GF-D8 (cell line): ENCODE results near the gene TSPAN14.
"Not testable (repeated sequence)": the region's sequence is repeated elsewhere in the genome, so short reads cannot be mapped to it uniquely, and the experiment has no call there.

Experiments used
- DNase-seq: peaks from one replicate; lab custom pipeline; 2025; lab: John Stamatoyannopoulos, UW

TSPAN14 gene, protein sequence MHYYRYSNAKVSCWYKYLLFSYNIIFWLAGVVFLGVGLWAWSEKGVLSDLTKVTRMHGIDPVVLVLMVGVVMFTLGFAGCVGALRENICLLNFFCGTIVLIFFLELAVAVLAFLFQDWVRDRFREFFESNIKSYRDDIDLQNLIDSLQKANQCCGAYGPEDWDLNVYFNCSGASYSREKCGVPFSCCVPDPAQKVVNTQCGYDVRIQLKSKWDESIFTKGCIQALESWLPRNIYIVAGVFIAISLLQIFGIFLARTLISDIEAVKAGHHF

DNA sequence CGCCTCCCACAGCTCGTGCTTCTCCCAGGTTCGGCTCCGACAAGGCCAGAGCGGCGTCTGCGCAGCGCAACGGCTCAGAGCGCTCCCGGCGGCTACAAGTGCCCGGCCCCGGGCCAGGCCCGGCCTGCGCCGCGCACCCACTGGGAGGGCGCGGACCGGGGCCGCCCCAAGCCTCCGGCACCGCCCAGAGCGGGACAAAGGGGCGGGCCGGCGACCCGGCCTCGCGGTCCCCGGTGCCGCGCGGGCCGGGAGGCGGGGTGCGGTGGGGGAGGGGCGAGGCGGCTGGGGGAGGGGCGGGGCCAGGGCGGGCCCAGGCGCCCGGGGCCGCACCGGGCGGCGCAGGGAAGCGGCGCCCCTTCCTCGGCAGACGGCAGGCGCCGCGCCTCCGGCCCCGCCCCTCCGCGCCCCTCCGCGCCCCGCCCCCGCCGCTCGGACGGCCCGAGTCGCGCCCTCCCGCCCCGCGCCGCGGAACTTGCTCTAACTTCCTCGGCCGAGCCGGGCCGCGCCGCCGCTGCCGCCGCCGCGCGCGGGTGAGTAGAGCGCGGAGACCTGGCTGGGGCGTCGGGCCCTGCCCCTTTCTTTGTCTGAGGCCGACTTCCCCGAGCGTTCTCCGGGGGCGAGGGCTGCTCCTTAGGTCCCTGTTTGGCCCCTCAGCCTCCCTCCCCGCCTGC is at the start of gene TSPAN14:
TSS of gene TSPAN14 (plus strand) at position 469 of the 671 bp plus-strand sequence. CDS start 34,924 bp downstream, outside the sequence.
- peak; percentile 42 for DNase-seq

DNA sequence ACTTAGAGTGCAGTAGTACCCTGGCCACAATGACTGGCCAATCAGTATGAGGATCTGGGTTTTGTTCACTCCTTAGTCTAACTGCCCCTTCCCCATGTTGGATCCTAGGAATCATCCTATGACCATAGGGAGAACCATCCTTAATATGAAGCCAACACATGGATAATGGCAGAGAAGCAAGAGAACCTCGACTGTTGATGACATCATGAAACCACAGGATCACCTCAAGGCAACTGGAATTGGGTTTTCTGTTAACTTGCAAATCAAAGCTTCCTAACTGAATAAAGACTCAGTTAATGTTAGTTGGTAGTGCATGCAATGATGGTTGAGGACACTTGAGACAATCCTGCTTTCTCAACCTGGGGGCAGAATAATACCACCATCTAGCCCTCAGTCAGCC is 49.1 kb upstream of the TSPAN14 start:
- no peak for DNase-seq

DNA sequence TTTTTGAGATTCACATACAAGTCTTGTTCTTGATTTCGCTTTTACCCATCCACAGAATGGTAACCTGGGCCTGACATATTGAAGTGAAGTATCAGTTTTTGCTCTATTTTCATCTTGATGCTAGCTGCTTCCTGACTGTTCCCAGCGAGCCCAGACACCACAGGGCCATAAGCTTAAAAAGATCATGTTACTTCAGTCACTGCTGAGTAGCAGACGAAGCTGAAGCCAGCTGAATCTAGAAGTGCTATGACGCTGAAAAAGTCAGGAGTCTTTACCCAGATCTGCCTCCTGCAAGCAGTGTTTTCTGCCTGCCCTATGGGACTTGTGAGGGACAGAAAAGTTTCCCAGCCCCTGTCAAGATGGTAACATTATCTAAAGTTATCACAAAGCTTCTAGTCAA is 48.5 kb upstream of the TSPAN14 start:
- no peak for DNase-seq

DNA sequence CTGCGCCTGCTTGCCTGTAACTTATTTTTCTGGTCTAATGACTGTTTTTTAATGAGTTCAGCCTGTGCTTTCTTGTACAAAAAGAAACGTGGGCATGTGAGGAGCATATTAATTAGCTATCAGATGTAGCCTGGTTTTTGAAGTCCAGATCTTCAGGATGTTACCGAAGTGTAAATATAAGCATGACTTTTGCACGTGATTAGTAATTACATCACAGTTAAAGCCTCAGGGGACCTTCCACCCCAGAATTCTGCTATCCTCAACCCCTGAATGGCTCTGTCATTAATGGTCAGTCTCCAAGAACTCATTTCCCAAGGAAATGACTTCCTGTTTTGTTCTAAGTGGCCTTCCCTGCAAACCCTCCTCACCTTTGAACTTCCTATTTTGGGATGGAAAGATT is 47.9 kb upstream of the TSPAN14 start:
- DNase-seq = no peak

DNA sequence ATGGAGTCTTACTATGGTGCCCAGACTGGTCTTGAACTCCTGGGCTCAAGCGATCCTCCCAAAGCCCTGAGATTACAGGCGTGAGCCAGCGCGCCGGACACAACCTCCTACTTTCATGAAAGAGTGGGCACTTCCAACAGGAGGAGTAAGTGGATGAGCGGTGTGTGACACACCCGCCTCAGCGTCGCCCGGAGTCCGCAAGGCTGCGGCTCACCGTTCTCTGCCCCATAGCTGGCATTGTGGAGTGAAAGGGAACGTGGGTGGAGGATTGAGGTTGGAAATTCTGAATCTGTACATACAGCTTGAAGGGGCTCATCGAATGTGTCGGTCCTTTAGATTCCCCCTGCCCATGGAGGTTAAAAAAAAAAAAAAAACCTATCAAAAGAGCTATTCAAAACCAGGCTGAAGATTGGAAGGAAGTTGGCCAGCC is 46.3 kb upstream of the TSPAN14 start:
- no peak for DNase-seq

DNA sequence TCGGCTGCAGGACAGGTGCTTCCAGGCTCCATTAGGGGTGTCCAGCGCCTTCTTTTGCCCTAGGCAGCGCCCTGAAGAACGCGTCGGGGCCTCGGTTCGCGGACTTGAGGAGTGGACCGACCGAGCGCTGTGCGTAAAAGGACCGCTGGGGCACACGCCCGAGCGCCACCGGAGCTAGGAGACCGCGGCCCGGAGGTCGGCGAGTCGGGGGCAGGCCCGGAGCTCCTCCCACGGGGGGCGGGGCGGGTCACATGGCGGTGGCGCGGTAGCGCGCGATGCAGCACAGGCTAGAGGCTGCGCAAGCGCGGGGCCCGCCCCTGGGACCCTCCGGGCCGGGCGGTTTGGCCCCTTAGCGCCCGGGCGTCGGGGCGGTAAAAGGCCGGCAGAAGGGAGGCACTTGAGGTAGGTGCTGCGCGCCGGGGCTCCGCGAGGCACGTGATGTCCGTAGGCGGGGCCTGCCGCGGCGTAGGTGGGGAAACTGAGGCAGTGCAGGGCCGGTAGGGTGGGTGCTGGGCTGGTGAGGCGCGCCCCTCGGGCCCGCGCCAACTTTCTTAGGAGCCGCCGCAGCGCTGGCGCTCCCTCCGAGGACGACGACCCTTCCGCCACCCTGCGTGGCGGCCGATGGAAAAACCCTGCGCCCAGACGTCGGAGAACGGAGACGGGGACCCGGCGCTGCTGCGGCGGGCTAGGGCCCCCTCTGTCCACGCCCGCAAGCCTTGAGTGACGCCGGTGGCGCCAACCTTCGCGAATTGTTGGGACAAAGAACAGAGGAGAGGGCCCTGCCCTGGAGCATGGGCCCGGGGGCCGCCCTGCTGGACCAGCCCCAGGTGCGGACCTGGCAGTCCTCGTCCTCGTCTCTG is 45.6 kb upstream of the TSPAN14 start, which contains the start of gene PRXL2A:
TSS of gene PRXL2A (plus strand) at position 310 of the 860 bp plus-strand sequence. CDS start 11,917 bp downstream, outside the sequence.
- no peak for DNase-seq

DNA sequence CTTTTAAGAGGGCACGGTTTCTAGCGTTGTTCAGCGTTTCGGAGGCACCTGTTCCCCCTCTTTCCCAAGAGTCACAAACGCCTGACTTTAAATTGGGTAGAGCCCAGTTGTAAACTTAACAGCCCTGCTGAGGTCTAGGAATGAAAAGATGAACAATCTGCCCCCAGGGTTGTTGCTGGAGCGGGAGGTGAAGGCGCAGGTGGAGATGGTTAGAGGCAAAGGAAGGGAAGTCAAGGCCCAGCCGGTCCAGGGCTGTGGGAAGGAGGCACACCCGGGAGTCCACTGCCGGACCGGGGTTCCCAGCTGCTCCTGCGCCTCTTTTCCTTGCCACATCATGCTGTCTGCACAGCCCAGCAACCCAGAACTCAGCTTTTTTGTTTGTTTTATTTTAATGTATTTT is 45.0 kb upstream of the TSPAN14 start:
- DNase-seq = no peak

DNA sequence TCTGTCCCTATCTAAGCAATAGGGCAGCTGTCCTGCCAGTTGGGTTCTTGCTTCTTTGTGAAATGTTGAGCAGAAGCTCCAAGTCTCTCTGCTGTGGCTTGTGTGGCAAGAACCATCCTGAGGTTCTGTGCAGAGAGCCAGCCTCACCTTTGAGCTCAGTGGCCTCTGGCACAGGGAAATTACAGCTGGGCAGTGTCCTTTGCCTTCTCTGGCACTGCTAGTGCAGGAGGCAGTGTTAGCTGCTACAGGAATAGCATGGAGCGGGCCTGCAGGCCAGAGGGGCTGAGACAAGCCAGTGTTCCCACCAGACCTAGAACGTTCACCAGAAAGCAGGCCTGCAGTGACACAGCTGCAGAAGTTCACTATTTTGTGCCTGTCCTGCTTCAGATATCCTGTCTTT is 44.0 kb upstream of the TSPAN14 start:
- no peak for DNase-seq

DNA sequence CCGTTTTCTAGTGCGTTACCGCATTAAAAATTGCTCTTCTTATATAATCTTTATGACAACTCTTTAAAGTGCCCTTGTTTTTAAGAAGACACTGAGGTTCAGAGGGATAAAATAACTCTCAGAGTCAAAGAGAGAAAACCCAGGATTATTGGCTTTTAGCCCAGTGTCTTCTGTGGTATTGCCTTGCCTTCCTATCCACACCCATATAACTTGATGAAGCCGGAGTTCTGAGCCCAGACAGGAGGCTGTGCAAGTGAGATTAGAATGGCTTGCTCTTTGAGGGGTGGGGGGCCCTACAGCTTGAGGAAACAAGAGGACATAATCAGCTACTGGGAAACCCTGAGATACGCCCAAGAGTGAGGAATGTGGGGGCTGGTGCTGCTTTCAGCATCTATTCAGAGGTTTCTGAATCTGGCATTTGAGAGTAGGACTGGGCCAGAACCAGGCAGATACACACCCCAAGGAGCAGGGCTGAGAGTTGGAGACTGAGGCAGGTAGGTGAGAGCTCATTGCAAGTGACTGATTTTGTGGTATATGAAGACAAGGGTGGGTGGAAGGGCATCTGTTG is 43.4 kb upstream of the TSPAN14 start:
- no peak for DNase-seq

DNA sequence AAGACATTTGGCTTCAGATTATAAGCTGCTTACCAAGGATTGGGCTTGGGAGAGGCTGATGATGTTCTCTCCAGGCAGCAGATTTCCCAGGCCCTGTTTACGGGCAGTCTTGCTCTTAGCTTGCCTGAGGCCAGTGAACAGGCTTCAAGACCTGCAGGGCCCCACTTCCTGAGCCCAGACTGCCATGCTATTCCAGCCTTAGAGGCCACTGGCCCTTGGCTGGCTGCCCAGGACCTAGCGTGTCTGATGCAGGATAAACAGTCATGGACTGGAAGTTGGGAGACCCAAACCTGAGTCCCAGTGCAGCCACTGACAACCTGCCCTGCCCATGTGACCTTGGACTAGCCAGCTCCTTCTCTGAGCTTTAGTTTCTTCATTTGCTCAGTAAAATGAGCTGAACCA is 42.8 kb upstream of the TSPAN14 start:
- no peak for DNase-seq

DNA sequence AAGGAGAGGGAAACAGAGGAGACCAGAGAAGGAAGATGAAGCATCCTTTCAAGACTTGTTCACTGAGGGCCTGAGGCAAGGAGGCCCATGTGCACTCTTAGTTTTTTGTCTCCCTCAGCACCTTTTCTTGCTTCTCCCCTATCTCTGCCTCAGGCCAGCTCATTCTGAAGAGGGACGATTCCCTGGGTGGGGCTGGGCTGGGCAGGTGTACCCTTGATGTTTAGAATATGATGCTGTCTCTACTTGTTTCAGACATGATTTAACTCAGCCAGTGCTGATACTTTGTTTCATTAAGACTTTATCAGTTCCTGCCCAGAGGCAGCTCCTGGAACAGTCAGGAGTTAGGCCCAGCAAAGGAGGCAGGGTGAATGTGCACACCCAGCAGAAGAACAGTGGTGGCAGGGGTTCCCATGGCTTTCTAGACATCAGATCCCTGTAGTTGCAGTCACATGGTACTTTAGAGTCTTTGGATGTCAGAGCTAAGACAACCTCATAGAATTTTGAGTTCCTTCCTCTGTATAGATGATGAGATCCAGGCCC is 42.4 kb upstream of the TSPAN14 start:
- DNase-seq = no peak

DNA sequence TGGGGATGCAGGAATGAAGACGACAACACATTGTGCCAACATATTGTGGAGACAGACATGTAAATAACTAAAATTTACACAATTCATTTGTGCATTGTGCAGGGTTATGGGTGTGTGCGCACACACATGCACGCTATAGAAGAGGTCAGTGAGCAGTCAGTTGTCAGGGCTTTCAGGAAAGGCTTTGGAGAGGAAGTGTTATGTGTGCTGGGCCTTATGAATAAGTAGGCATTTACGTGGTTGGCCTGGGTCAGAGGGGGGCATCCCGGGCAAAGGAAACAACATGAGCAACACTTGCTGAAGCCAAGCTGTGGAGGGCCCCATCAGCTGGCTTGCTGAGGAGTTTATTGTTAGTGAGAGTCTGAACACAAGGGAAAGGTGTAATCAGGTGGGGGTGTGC is 41.6 kb upstream of the TSPAN14 start:
- DNase-seq = no peak

DNA sequence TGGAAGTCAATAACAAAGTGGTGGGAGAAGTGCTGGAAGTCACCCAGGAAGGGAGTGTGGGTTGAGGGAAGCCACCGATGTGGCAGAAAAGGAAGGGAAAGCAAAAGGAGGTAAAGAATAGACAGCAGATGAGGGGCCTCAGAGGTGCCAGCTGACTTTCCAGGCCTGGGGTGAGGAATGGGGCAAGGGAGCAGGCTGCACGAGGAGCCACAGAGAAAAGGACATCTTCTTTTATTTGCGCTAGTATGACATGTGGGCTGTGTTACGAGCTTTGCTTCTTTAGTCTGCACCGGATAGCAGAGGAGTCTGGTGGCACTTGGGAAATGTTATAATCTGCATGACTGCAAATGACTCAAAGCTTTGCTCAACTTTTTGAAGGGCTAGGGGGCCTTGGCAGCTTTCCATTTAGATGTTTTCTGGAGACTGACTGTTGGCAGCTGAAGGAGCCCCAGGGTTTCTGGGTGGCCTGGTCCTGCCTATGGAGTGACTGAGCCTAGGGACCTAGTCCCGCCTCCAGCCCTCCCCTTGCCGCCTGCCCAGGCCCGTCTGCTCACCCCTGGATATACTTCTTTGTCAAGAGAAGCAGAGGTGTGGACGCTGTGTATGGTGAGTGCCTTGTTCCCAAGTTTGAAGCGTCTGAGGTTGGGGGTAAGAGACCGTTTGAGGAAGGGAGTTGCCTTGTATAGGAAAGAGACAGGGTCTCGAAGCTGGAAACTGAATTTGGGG is 40.7 kb upstream of the TSPAN14 start:
- DNase-seq = no peak

DNA sequence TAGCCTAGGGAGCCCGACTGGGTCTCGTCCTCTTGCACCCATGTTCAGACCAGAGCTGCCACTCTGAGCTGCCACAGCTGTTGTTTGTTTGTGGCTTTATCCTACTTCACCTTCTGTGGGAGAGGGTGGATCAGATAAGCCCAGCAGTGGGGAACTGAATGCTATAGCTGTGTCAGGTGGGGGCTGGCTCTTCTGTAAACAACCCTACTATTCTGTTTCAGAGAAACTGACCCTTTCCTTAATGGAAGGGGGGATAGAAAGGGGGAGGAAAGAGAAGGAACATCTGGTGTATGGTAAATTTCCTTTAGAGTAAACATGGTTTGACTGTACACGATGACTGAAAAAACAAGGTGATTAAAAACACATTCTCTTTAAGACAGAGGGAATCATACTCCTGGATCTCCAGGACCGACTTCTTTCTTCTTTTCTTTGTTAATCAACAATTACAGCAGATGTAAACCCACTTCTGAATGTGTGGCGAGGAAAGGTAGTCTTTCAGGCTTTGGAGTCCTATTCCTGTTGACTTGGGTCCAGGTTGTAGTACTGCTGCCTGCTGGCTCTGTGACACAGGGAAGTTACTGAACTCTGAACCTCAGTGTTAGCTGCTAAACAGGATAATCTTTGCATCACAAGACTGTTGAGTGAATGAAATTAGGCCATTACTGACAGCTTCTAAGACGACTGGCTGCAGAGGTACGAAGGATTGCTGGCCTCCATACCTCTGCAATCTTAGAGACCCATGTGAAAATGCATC is 39.8 kb upstream of the TSPAN14 start:
- DNase-seq = no peak

DNA sequence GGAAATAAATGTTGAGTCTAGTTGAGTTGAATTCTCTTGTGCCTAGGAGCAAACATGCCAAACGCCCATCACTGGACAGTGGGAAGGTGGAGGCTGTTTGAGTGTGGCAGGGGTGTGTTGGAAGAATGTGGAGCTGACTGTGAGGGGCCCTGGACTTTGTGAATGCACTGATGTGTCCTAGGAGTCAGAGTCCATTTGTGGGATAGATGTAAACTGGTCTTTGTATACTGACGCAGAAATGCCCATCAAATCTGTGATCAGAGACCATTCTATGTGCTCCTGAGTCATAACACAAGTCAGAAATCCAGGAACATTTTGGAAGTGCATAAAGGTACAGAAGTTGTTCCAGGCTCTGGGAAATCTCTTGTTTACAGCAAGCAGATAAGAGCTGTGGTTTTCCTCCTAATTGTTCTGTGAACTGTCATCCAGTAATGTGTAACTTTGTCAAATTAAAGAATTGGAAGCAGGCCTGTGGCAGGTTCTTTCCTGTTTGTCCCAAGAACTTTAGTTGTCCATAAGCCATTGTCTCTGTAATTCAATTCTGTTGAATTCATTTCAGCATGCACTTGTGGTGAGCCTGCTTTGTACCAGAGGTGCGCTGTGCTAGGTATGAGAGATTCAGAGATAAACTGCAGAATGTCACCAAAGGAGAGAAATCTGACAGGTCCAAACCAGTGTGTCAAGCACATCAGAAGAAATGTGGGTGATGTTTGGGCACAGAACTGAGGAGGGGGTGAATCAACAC is 38.2 kb upstream of the TSPAN14 start:
- DNase-seq = no peak

DNA sequence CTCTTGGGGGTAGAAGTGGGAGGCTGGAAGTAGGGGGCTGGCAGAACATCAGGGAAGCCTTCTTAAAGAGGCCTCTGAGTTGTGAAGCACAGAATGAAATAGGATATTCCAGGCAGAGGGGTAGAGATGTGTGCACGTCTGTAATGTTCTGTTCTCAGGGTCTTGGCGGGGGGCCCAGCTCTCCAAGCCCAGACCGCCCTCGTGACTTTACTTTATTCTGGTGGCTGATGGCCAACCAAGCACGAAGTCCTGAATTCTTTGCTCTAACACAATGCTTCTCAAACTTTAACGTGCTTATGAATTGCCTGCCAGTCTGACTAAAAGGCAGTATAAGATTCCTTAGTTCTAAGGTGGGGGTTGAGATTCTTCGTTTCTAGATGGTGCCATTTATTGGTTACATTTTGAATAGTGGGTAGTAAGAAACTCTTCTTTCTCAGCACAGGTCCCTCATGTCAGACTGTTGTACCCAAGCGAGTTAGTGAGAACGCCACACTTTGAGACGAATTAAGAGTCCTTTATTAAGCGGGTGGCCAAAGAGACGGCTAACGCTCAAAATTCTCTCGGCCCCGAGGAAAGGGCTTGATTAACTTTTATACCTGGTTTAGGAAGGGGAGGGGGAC is 37.5 kb upstream of the TSPAN14 start:
- no peak for DNase-seq

DNA sequence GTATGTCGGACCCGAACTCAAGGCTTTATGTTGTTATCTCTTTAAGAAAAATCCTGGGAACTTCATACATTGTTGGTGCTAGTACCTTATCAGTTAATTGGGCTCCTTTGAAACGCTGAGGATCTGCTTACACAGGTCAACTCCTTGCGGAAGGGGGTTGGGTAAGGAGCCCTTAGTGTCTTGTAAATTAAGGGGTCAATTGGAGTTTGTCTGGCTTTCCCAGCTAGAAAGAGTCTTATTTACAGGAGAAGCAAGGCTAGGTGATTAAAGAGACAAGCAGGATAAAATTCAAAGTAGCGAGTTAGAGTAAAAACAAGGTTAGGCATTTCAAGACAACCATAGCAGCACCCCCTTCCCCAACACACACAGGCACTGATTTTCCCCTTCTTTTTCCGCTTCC is 36.9 kb upstream of the TSPAN14 start:
- DNase-seq = not testable (repeated sequence)

DNA sequence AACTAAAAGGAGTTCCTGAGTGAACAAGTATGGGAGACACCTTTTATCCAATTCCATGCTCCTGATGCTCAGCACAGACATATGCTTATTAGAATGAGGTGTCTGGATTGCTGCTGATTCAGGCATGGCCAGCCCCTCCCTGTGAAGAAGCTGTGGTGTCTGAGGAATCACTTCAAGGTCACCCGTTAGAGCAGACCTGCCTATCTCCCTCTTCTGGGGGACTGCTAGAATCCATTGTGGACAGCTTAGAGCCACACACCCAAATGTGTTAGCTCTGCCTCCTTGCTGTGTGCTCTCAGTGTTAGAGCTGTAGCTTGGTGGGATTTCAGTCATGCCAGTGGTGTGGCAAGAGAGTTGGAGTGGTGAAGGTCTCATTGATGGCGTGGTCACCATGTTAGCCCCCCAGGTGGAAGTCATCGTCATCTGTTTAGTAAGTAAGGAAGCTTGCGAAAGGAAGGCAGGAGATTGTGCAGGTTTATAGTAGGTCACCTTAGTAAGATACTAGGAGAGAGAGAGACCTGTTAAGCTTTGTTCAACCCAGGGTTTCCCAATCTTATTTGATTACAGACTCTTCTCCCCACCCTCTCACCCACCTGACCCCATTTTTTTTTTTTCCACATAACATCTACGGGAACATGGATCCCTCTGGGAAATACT is 32.9 kb upstream of the TSPAN14 start:
- no peak for DNase-seq
